ENCODE results near the gene ADA. TPM values are rescaled to one million over a fixed set of nuclear protein-coding genes. Genes with fewer than 3 reads are reported as not detected.

The ADA gene
- total and polyA plus RNA-seq, 2 of the 4 experiments (the other 2 are of a cell fraction), result 8.1 to 11.0 TPM

DNA sequence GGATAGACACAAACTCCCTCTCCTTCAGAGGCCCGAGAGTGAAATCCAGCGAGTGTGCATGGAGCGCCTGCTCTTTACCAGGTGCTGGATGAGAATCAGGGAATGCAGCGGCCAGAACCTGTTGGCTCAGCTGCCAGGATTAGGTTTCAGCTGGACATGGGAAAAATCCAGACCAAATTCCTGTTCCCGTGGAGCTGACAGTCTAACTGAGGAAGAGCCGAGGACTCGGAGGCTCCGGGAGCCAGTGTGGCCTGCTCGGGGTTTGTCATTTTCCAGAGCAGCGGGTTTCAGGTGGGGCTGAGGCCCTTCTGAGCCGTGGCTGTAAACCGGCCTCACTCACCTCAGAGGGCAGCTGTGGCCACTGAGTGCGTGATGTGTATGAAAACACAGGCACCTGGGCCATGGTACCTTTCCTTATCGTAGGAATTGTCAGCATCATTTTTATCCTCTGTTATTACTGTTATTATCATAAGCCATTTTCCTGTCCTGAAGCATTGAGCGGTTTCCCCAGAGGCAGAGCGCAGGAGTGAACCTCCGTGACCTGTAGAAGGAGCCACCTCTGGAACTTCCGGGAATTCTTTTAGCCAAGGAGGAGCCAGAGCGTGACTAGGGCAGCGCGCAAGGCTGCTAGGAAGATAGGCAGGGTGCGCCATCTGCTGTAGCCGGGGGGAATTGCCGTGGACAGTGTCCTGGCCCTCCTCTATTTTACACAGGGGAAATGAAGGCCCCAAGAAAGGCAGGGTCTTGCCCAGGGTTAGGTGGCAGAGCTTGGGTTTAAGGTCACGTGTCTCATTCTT, 41.8 kb downstream of the ADA start (continued):
- TF ChIP-seq, protein P1, sequence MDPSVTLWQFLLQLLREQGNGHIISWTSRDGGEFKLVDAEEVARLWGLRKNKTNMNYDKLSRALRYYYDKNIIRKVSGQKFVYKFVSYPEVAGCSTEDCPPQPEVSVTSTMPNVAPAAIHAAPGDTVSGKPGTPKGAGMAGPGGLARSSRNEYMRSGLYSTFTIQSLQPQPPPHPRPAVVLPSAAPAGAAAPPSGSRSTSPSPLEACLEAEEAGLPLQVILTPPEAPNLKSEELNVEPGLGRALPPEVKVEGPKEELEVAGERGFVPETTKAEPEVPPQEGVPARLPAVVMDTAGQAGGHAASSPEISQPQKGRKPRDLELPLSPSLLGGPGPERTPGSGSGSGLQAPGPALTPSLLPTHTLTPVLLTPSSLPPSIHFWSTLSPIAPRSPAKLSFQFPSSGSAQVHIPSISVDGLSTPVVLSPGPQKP (IDR thresholded peaks at IDR 0.05; ENCODE audit: borderline replicate concordance, low read depth, low read length), result no peak

DNA sequence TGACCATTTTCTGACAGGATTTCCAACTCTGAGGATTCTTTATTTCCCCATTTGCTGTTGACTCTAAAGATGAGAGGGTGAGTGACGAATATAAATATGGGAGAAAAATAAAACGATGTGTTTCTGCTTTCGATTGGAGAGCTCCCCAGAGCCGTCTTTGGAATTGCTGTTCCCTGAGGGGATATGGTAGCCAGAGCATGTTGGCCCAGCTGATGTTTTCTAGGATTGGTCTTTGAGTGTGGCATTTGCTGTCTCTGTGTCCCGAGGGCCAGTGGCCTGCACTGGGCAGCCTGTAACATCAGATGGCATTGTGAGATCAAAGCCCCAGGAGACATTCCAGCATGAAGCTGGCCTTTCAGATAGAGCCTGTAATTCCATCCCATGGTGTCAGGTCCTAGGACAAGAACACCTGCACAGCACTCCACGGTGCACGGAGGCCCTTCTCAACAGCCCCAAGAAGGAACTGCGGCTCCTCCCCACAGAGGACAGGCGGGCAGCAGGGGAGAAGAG, 42.4 kb downstream of the ADA start:
- H2AK5ac ChIP-seq (ENCODE audit: low read depth, low read length), result peak overlapping the region; percentile 86; the same call in 1 of the 2 replicates
- intact Hi-C loops (cut with micrococcal nuclease) (no loop called here), dilution Hi-C loops (cut with HindIII; ENCODE audit: low sequenced_read_pairs, unreplicated experiment) (no loop called here), in situ Hi-C loops (cut with MboI; ENCODE audit: low sequenced_read_pairs) (loop anchor here (5.0 to 10.0 kb wide), 3 partner anchors 74 to 394 kb away; partner anchors contain the start of gene OSER1)
- no peak overlapping the region for H3K4me2 ChIP-seq (ENCODE audit: low read depth, low read length)
- H2AFZ ChIP-seq (replicated peaks; ENCODE audit: low read length, poor library complexity), result peak overlapping the region; percentile 72
- H4K20me1 ChIP-seq (ENCODE audit: insufficient read depth, low read length), result peaks cover 3% of the 10 kb centered on the region; the same call in 1 of the 2 replicates
- H3K56ac ChIP-seq (ENCODE audit: extremely low read depth, insufficient read depth, low read length), result no peak overlapping the region
- peak overlapping the region; percentile 81 for H4K5ac ChIP-seq (ENCODE audit: low read depth, low read length)
- TF ChIP-seq RCOR1 (IDR thresholded peaks at IDR 0.05; ENCODE audit: insufficient replicate concordance, low read length) (no peak), MXI1 (IDR thresholded peaks at IDR 0.05; ENCODE audit: borderline replicate concordance, low read depth, low read length) (no peak), MAZ (IDR thresholded peaks at IDR 0.05; ENCODE audit: borderline replicate concordance, low read depth, low read length) (no peak), NFE2L2 (IDR thresholded peaks at IDR 0.05; ENCODE audit: low read depth, low read length) (no peak), CEBPB (IDR thresholded peaks at IDR 0.05; ENCODE audit: low read depth, low read length) (no peak), BHLHE40 (IDR thresholded peaks at IDR 0.05; ENCODE audit: low read depth, low read length) (no peak), POLR2A (IDR thresholded peaks at IDR 0.05; ENCODE audit: low read depth, low read length) (no peak)
- TF ChIP-seq, protein P1 (IDR thresholded peaks at IDR 0.05; ENCODE audit: borderline replicate concordance, low read depth, low read length), result no peak
- TF ChIP-seq, protein P2, sequence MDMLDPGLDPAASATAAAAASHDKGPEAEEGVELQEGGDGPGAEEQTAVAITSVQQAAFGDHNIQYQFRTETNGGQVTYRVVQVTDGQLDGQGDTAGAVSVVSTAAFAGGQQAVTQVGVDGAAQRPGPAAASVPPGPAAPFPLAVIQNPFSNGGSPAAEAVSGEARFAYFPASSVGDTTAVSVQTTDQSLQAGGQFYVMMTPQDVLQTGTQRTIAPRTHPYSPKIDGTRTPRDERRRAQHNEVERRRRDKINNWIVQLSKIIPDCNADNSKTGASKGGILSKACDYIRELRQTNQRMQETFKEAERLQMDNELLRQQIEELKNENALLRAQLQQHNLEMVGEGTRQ (IDR thresholded peaks at IDR 0.05; ENCODE audit: low read depth, low read length), result no peak
- H3K9ac ChIP-seq (ENCODE audit: low read depth, low read length), result no peak overlapping the region
- no peak overlapping the region for H3K4me3 ChIP-seq (ENCODE audit: insufficient read depth, low read depth, low read length)
- no peak overlapping the region for H2BK5ac ChIP-seq (ENCODE audit: low read depth, low read length, poor library complexity, severe bottlenecking)
- peak overlapping the region; percentile 56; the same call in 1 of the 2 replicates for H2BK120ac ChIP-seq (ENCODE audit: low read depth, low read length)
- ATAC-seq (ENCODE audit: low read depth), result no peak
- no peaks in the 10 kb centered on the region for H3K9me1 ChIP-seq (ENCODE audit: insufficient read depth, low read length)
- no CpG with 5 or more reads among the region's 9 CpGs for WGBS, 2 experiments (ENCODE audit: extremely low coverage in 2 of 2, insufficient read length in 1 of 2)
- H3K23ac ChIP-seq (ENCODE audit: low read depth, low read length), result no peak overlapping the region
- peaks cover 3% of the 10 kb centered on the region; the same call in 1 of the 2 replicates for H3K9me3 ChIP-seq (ENCODE audit: control insufficient read depth, insufficient read depth, low read length)
- peak overlapping the region; percentile 47; the same call in 1 of the 2 replicates for H4K91ac ChIP-seq (ENCODE audit: insufficient read depth, low read depth, low read length)
- CTCF ChIA-PET, result interaction anchor here (0.6 to 1.6 kb wide), 6 partner anchors 25 to 493 kb away, joined by 3 to 8 read pairs (median 3); partner anchors contain the start of gene TTPAL
- no TSS peak for BruUV-seq (replicated peaks)
- peaks cover 5% of the 10 kb centered on the region for H3K36me3 ChIP-seq (ENCODE audit: control insufficient read depth, insufficient read depth, low read length)
- H3K27ac ChIP-seq (ENCODE audit: insufficient read depth, low read length), result peak overlapping the region; percentile 3; the same call in 1 of the 2 replicates
- H4K8ac ChIP-seq (ENCODE audit: low read depth in 2 of 2, low read length in 2 of 2), result peak overlapping the region; percentile 42 to 77
- H3K79me1 ChIP-seq (ENCODE audit: low read depth in 1 of 2, low read length in 2 of 2), result peaks cover 6 to 47% of the 10 kb centered on the region in 2 experiments; a peak in 3 of 4 replicates
- H3K4ac ChIP-seq (ENCODE audit: low read depth, low read length), result peak overlapping the region; percentile 77
- peaks cover 9% of the 10 kb centered on the region for H3K4me1 ChIP-seq (ENCODE audit: control insufficient read depth, insufficient read depth, low read length)
- H2BK15ac ChIP-seq (ENCODE audit: low read depth, low read length), result peak overlapping the region; percentile 45; the same call in 1 of the 3 replicates
- peak overlapping the region; percentile 72 for H2BK20ac ChIP-seq (ENCODE audit: low read depth, low read length)
- no peaks in the 10 kb centered on the region for H3K27me3 ChIP-seq (ENCODE audit: control insufficient read depth, insufficient read depth, low read length)
- DNase-seq, result no peak
- POLR2A ChIA-PET (ENCODE audit: unreplicated experiment), result no interaction called here
- peak overlapping the region; percentile 66 for H2AK9ac ChIP-seq (replicated peaks; ENCODE audit: low read depth, low read length, poor library complexity)
- H3K18ac ChIP-seq (ENCODE audit: low read depth, low read length), result no peak overlapping the region
- H3K14ac ChIP-seq (replicated peaks; ENCODE audit: low read depth, low read length), result 0 out of 2 replicates have a peak overlapping the region, but pooled peaks have one; percentile 56
